Caco-2 (cell line): ENCODE data around the gene ZCCHC7. TPM values are rescaled to one million over a fixed set of nuclear protein-coding genes. Genes with fewer than 3 reads are reported as not detected.

Experiments
- BruUV-seq: library from RNA; stranded (reverse); fragments of 400-500 nt; replicated peaks from 2 replicates; lab custom pipeline; 2021; lab: Mats Ljungman, UMichigan
- CTCF ChIA-PET: fragments of 300-600 bp; sonication (Branson Sonifier 250); formaldehyde crosslinking; loops from one replicate; lab custom pipeline; 2022; ENCODE audit warnings: antibody characterized with exemption; lab: Charles Lee
- POLR2A ChIA-PET: fragments of 300-600 bp; sonication (Branson Sonifier 250); formaldehyde crosslinking; loops from one replicate; lab custom pipeline; 2022; ENCODE audit warnings: antibody characterized with exemption; lab: Charles Lee
- DNase-seq, 2 experiments: peaks; one replicate each; pipeline versions ENCODE4 v3.0.0 to v3.0.0-alpha.2; 2020 to 2022
- H3K27me3 ChIP-seq: replicated peaks from 2 replicates; pipeline ENCODE4 v1.6.0; 2011; ENCODE audit warnings: low read length; ENCODE audit not compliant: control insufficient read depth, insufficient read depth
- H3K36me3 ChIP-seq: 2 replicates; pipeline ENCODE4 v1.5.1; 2011; ENCODE audit warnings: low read length; ENCODE audit not compliant: control insufficient read depth, insufficient read depth
- H3K4me1 ChIP-seq: fragments of 250-450 bp; sonication (Bioruptor Pico); 2 replicates; pipeline ENCODE4 v1.5.1; 2020; ENCODE audit warnings: mild to moderate bottlenecking
- H3K4me3 ChIP-seq: 2 replicates; pipeline ENCODE4 v1.5.1; 2011; ENCODE audit warnings: low read depth, mild to moderate bottlenecking, control low read depth, low read length
- H3K9me3 ChIP-seq: fragments of 250-450 bp; sonication (Bioruptor Pico); 2 replicates; pipeline ENCODE4 v1.5.1; 2020; ENCODE audit warnings: mild to moderate bottlenecking, moderate library complexity
- H3K27ac Mint-ChIP-seq: one replicate; pipeline ENCODE4 v1.8.0; 2022; ENCODE audit warnings: mixed read lengths; ENCODE audit not compliant: unreplicated experiment
- H3K27me3 Mint-ChIP-seq: one replicate; pipeline ENCODE4 v1.8.0; 2022; ENCODE audit warnings: mixed read lengths; ENCODE audit not compliant: insufficient read depth, unreplicated experiment
- H3K36me3 Mint-ChIP-seq: one replicate; pipeline ENCODE4 v1.8.0; 2022; ENCODE audit warnings: mild to moderate bottlenecking, mixed read lengths; ENCODE audit not compliant: insufficient read depth, unreplicated experiment
- H3K4me1 Mint-ChIP-seq: one replicate; pipeline ENCODE4 v1.8.0; 2022; ENCODE audit warnings: low read depth, mixed read lengths; ENCODE audit not compliant: unreplicated experiment
- H3K4me3 Mint-ChIP-seq: one replicate; pipeline ENCODE4 v1.8.0; 2022; ENCODE audit warnings: mild to moderate bottlenecking, moderate library complexity, mixed read lengths; ENCODE audit not compliant: unreplicated experiment
- H3K9me3 Mint-ChIP-seq: one replicate; pipeline ENCODE4 v1.8.0; 2022; ENCODE audit warnings: mixed read lengths; ENCODE audit not compliant: unreplicated experiment
- intact Hi-C: fragments of 100-400 bp; cut with micrococcal nuclease; formaldehyde crosslinking; loops from one replicate; pipeline ENCODE4 v1.10.0; 2022; ENCODE audit not compliant: unreplicated experiment
- total RNA-seq: library from RNA; stranded (reverse); gene quantifications from 2 replicates; pipeline ENCODE4 v1.2.3, GENCODE V29; 2022
- TF ChIP-seq, protein P1 (sequence below), 2 experiments: fragments of 200-600 bp in 1 of 2; IDR thresholded peaks; 1 replicate in 1 of 2; 2 replicates in 1 of 2; pipeline versions ENCODE4 v1.5.1 to v1.8.0; 2011 to 2022; ENCODE audit warnings: antibody characterized with exemption in 1 of 2, control low read depth in 1 of 2, inconsistent platforms in 1 of 2, low read depth in 1 of 2, low read length in 1 of 2, mild to moderate bottlenecking in 1 of 2, moderate library complexity in 1 of 2; ENCODE audit not compliant: insufficient read depth in 1 of 2, severe bottlenecking in 1 of 2, unreplicated experiment in 1 of 2

ZCCHC7 gene
- total RNA-seq, 1 experiment from 2014 or later: 22.0 TPM

DNA sequence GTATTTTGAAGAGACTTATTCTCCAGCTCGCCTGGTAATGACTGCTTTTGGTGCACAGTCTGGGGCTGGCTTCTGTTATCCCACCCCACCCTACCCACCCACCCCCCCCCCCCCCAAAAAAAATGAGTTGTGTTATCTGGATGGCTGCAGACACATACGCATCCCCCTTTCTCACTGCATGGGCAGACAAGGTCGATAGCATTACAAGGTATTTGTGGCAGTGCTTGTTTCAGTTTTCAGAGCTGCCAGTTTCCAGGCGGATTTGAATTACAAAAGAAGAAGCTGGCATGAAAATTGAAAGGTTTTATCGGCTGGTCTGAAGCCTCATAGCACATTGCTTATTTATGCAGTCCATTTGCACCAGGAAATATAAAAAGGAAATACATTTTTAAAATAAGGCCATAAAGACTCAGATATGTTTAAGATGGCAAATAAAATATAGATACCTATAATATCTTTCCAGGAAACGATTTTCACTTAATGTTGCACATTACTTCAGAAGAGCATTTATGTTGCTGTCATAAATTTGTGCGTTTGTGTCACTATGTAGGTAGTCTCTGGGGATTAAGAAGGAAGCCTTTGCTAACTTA is 217.0 kb downstream of the ZCCHC7 start:
- Mint-ChIP-seq H3K4me3 (no peak overlapping the region), H3K4me1 (no peaks in the 10 kb centered on the region), H3K9me3 (no peaks in the 10 kb centered on the region), H3K27me3 (no peaks in the 10 kb centered on the region), H3K27ac (no peak overlapping the region), H3K36me3 (no peaks in the 10 kb centered on the region)
- H3K4me3 ChIP-seq: no peak overlapping the region
- TF ChIP-seq, protein P1, sequence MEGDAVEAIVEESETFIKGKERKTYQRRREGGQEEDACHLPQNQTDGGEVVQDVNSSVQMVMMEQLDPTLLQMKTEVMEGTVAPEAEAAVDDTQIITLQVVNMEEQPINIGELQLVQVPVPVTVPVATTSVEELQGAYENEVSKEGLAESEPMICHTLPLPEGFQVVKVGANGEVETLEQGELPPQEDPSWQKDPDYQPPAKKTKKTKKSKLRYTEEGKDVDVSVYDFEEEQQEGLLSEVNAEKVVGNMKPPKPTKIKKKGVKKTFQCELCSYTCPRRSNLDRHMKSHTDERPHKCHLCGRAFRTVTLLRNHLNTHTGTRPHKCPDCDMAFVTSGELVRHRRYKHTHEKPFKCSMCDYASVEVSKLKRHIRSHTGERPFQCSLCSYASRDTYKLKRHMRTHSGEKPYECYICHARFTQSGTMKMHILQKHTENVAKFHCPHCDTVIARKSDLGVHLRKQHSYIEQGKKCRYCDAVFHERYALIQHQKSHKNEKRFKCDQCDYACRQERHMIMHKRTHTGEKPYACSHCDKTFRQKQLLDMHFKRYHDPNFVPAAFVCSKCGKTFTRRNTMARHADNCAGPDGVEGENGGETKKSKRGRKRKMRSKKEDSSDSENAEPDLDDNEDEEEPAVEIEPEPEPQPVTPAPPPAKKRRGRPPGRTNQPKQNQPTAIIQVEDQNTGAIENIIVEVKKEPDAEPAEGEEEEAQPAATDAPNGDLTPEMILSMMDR (IDR thresholded peaks at IDR 0.05; ENCODE audit: insufficient read depth in 1 of 2, low read depth in 1 of 2, low read length in 1 of 2, severe bottlenecking in 1 of 2, unreplicated experiment in 1 of 2): no peak
- H3K36me3 ChIP-seq: no peaks in the 10 kb centered on the region
- BruUV-seq: no TSS peak
- no peaks in the 10 kb centered on the region for H3K9me3 ChIP-seq
- ChIA-PET CTCF (no interaction called here), POLR2A (no interaction called here)
- intact Hi-C loops: no loop called here
- H3K4me1 ChIP-seq: peaks cover 5% of the 10 kb centered on the region; the same call in 1 of the 2 replicates
- no peak for DNase-seq
- H3K27me3 ChIP-seq: no peaks in the 10 kb centered on the region

DNA sequence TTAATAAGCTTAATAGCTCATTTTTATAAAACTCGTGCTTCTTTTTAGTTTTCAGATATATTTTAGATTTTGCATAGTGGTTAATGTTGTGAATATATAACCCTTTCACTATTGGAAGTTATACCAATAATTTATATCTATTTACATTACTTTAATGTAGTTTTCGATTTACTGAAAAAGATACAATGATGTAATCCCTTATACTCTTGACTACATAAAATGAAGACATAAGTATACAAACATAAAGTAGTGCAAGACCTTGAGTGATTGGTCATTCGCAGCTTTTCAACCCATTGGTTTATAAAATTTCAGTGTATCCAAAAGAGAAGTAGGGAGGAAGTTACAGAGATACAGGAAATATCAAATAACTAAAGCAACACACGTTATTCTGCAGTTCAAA is 217.8 kb downstream of the ZCCHC7 start:
- DNase-seq: no peak
- H3K36me3 ChIP-seq: no peaks in the 10 kb centered on the region
- ChIA-PET POLR2A (interaction anchor here (0.6 kb wide), 1 partner anchor 382 kb away, joined by 3 read pairs; no protein-coding TSS in a partner anchor), CTCF (no interaction called here)
- no peaks in the 10 kb centered on the region for H3K9me3 ChIP-seq
- H3K4me3 ChIP-seq: no peak overlapping the region
- intact Hi-C loops: no loop called here
- H3K4me3 Mint-ChIP-seq: no peak overlapping the region
- H3K27me3 ChIP-seq: no peaks in the 10 kb centered on the region
- TF ChIP-seq, protein P1 (IDR thresholded peaks at IDR 0.05; ENCODE audit: insufficient read depth in 1 of 2, low read depth in 1 of 2, low read length in 1 of 2, severe bottlenecking in 1 of 2, unreplicated experiment in 1 of 2): no peak
- no peaks in the 10 kb centered on the region for H3K4me1 Mint-ChIP-seq
- no peaks in the 10 kb centered on the region for H3K9me3 Mint-ChIP-seq
- no peak overlapping the region for H3K27ac Mint-ChIP-seq
- H3K36me3 Mint-ChIP-seq: no peaks in the 10 kb centered on the region
- no peaks in the 10 kb centered on the region for H3K27me3 Mint-ChIP-seq
- BruUV-seq: no TSS peak
- peaks cover 2% of the 10 kb centered on the region; the same call in 1 of the 2 replicates for H3K4me1 ChIP-seq

DNA sequence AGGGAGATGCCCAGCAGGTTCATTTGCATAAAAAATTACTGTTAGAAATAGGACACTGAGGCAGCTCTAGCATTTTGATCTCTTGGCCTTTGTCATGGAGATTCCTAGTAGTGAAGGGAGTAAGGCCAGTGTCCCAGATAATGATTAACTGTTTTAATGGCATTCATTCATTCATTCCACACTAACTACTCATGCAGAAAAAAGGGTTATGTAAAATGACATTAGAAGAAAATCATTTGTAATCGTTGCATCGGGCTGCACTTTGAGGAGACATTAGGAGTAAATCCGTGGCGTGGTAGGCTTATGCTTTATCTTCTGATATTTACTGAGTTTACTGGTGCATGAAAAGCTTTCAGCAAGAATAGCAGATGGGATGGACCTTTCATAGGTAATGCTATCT is 219.5 kb downstream of the ZCCHC7 start:
- no peak overlapping the region for H3K27ac Mint-ChIP-seq
- intact Hi-C loops: no loop called here
- H3K9me3 Mint-ChIP-seq: no peaks in the 10 kb centered on the region
- Histone ChIP-seq H3K9me3 (no peaks in the 10 kb centered on the region), H3K4me3 (no peak overlapping the region), H3K4me1 (no peaks in the 10 kb centered on the region; the same call in 1 of the 2 replicates), H3K27me3 (no peaks in the 10 kb centered on the region), H3K36me3 (no peaks in the 10 kb centered on the region)
- no TSS peak for BruUV-seq
- POLR2A ChIA-PET: no interaction called here
- CTCF ChIA-PET: no interaction called here
- no peak overlapping the region for H3K4me3 Mint-ChIP-seq
- no peak for DNase-seq
- TF ChIP-seq, protein P1 (IDR thresholded peaks at IDR 0.05; ENCODE audit: insufficient read depth in 1 of 2, low read depth in 1 of 2, low read length in 1 of 2, severe bottlenecking in 1 of 2, unreplicated experiment in 1 of 2): no peak
- H3K36me3 Mint-ChIP-seq: no peaks in the 10 kb centered on the region
- H3K27me3 Mint-ChIP-seq: no peaks in the 10 kb centered on the region
- H3K4me1 Mint-ChIP-seq: no peaks in the 10 kb centered on the region
